ENCODE measurements around the gene KHDC3L. TPM values are rescaled to one million over a fixed set of nuclear protein-coding genes. Genes with fewer than 3 reads are reported as not detected.

The KHDC3L gene
- total RNA-seq, 1 donor from 2014 or later = not detected

DNA sequence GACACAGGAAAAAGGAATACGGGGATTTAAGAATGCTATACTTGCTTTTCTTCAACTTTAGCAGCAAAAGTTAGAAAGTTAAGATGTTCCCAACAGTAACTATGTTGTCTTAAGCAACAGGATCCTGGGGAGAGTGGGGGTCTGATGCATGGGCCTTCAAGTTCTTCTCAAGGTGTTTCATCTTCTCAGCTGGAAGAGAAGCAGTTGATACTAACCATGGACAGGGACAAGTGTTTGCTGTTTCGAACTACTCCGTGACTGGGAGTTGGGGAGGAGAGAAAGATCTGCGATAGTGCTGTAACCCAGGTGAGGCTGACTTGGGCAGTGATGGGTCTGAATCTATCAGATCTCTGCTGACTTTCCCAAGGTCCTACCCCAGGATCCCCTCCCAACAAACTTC is 6.2 kb downstream of the KHDC3L start:
- no peak overlapping the region for H3K4me3 Mint-ChIP-seq
- ChIA-PET POLR2A (no interaction called here), CTCF (no interaction called here)
- intact Hi-C loops (cut with micrococcal nuclease) = no loop called here
- H3K36me3 Mint-ChIP-seq (ENCODE audit: low read depth) = no peaks in the 10 kb centered on the region
- no peak overlapping the region for H3K27ac Mint-ChIP-seq
- DNase-seq (no peak), ATAC-seq (ENCODE audit: low read depth) (no peak)
- H3K4me1 Mint-ChIP-seq = no peaks in the 10 kb centered on the region
- peaks cover 2% of the 10 kb centered on the region for H3K9me3 Mint-ChIP-seq
- H3K27me3 Mint-ChIP-seq = peaks cover 5% of the 10 kb centered on the region
- TF ChIP-seq, protein P1, sequence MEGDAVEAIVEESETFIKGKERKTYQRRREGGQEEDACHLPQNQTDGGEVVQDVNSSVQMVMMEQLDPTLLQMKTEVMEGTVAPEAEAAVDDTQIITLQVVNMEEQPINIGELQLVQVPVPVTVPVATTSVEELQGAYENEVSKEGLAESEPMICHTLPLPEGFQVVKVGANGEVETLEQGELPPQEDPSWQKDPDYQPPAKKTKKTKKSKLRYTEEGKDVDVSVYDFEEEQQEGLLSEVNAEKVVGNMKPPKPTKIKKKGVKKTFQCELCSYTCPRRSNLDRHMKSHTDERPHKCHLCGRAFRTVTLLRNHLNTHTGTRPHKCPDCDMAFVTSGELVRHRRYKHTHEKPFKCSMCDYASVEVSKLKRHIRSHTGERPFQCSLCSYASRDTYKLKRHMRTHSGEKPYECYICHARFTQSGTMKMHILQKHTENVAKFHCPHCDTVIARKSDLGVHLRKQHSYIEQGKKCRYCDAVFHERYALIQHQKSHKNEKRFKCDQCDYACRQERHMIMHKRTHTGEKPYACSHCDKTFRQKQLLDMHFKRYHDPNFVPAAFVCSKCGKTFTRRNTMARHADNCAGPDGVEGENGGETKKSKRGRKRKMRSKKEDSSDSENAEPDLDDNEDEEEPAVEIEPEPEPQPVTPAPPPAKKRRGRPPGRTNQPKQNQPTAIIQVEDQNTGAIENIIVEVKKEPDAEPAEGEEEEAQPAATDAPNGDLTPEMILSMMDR (IDR thresholded peaks at IDR 0.05) = no peak

DNA sequence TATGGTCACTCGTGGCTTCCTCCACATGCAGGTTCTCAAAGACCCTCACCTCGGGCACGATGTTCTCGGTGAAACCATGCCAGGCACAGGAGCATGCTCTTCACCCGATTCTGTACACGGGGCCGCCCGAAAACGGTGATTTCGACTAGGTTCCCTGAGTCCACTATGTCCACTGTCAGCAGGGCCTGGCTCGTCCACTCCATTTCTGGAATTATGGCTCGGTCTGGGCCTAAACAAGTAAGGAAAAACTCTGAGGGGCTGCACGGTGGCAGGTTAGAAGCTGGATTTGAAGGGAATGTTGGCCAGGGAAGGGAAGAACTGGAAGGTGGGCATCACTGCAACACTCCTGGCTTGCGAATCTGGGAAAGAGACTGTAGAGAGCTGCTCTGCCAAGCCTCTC is 6.7 kb downstream of the KHDC3L start:
- Mint-ChIP-seq H3K9me3 (peaks cover 2% of the 10 kb centered on the region), H3K4me3 (no peak overlapping the region), H3K27me3 (peaks cover 5% of the 10 kb centered on the region), H3K27ac (no peak overlapping the region), H3K36me3 (ENCODE audit: low read depth) (no peaks in the 10 kb centered on the region), H3K4me1 (no peaks in the 10 kb centered on the region)
- CTCF ChIA-PET = no interaction called here
- ATAC-seq (ENCODE audit: low read depth) (no peak), DNase-seq (no peak)
- TF ChIP-seq, protein P1 (IDR thresholded peaks at IDR 0.05) = no peak
- POLR2A ChIA-PET = no interaction called here
- intact Hi-C loops (cut with micrococcal nuclease) = no loop called here

DNA sequence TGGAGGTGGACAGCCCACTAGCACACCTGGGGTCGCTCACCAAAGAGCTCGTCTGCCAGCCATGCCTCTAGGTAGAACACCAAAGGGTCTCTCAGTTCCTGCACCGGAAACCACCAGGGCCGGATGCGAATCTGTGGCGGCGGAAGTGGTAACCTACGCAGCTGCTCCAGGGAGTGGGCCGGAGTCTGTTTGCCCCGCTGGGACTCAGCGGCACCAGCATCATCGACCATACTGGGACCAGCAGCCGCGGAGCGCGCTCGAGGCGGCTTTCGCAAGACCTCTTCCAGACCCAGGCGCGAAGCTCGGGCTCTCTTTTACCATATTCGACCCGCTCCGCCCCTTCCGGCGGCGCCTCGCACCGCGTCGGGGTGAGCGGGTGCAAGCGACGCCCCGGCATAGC is 7.1 kb downstream of the KHDC3L start, which contains the start of gene OOEP:
Gene OOEP (minus strand): TSS at position 335 of the 400 bp plus-strand sequence. CDS start 105 bp downstream, at position 230.
- Mint-ChIP-seq H3K27me3 (peaks cover 3% of the 10 kb centered on the region), H3K4me1 (no peaks in the 10 kb centered on the region), H3K9me3 (peaks cover 2% of the 10 kb centered on the region), H3K4me3 (no peak within 1 kb of the TSS), H3K36me3 (ENCODE audit: low read depth) (no peaks in the 10 kb centered on the region), H3K27ac (no peak within 1 kb of the TSS)
- intact Hi-C loops (cut with micrococcal nuclease) = no loop called here
- no peak for DNase-seq
- ATAC-seq (ENCODE audit: low read depth) = no peak
- TF ChIP-seq, protein P1 (IDR thresholded peaks at IDR 0.05) = no peak
- POLR2A ChIA-PET = no interaction called here
- CTCF ChIA-PET = no interaction called here

DNA sequence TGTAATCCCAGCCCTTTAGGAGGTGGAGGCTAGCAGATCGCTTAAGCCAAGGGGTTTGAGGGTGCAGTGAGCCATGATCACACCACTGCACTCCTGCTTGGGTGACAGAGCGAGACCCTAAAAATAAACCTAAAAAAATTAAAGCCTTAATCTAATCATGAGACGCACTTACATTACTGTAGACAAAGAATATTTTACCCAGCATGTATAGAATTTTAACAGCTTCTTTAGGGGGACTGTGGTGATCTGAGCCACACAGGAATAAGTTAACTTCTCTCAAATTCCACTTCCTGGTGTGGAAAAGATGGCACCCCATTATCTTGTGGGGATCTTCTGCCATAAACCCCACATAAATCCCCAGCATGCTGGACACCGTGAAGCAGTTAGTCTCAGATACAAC is 9.5 kb downstream of the KHDC3L start:
- Mint-ChIP-seq H3K36me3 (ENCODE audit: low read depth) (no peaks in the 10 kb centered on the region), H3K27me3 (no peaks in the 10 kb centered on the region), H3K9me3 (peaks cover 2% of the 10 kb centered on the region), H3K4me3 (no peak overlapping the region), H3K4me1 (peaks cover 2% of the 10 kb centered on the region), H3K27ac (no peak overlapping the region)
- ChIA-PET CTCF (no interaction called here), POLR2A (no interaction called here)
- ATAC-seq (ENCODE audit: low read depth) (no peak), DNase-seq (no peak)
- intact Hi-C loops (cut with micrococcal nuclease) = no loop called here
- TF ChIP-seq, protein P1 (IDR thresholded peaks at IDR 0.05) = no peak

DNA sequence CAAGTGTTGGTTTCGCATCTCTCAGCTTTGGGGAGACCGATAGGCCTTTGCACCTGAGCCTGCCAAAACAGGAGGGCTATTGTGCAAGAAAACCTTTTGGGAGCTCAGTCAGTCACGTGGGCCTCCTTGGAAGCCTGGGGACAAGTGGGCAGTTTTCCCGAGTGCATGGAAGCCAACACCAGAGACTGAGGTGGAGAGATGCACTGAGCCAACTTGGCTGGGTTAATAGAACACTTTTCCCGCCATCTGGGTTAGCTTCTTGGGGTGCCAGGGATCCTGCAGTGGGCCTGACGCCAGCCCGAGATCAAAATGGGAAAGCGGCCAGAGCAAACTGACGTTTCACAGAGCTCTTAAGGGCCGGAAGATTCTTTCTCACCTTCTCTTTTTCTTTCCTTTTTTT is 10.1 kb downstream of the KHDC3L start:
- ChIA-PET CTCF (no interaction called here), POLR2A (no interaction called here)
- ATAC-seq (ENCODE audit: low read depth) (no peak), DNase-seq (no peak)
- Mint-ChIP-seq H3K36me3 (ENCODE audit: low read depth) (no peaks in the 10 kb centered on the region), H3K27ac (no peak overlapping the region), H3K9me3 (peaks cover 2% of the 10 kb centered on the region), H3K4me1 (peaks cover 6% of the 10 kb centered on the region), H3K27me3 (no peaks in the 10 kb centered on the region), H3K4me3 (no peak overlapping the region)
- TF ChIP-seq, protein P1 (IDR thresholded peaks at IDR 0.05) = no peak
- intact Hi-C loops (cut with micrococcal nuclease) = no loop called here
